H1 (cell line): ENCODE data around the gene RRAGB. TPM values are rescaled to one million over a fixed set of nuclear protein-coding genes. Genes with fewer than 3 reads are reported as not detected.

Experiments
- CHD7 ChIP-seq: fragments of 300-600 bp; sonication (generic); IDR thresholded peaks from 2 replicates; pipeline ENCODE4 v1.7.1; 2012; ENCODE audit warnings: low read length, moderate library complexity, mild to moderate bottlenecking, inconsistent platforms; ENCODE audit not compliant: insufficient replicate concordance
- EP300 ChIP-seq, 2 experiments: IDR thresholded peaks; 1 replicate in 1 of 2; 2 replicates in 1 of 2; pipeline ENCODE4 v1.6.1; 2011 to 2012; ENCODE audit warnings: low read depth in 2 of 2, low read length in 2 of 2, mild to moderate bottlenecking in 2 of 2, borderline replicate concordance in 1 of 2, inconsistent platforms in 1 of 2, moderate library complexity in 1 of 2
- MAFK ChIP-seq: IDR thresholded peaks from 2 replicates; pipeline ENCODE4 v1.6.1; 2012; ENCODE audit warnings: low read depth, mild to moderate bottlenecking, improper control_type of control experiment, low read length
- SAP30 ChIP-seq: fragments of 300-600 bp; sonication (generic); IDR thresholded peaks from 2 replicates; pipeline ENCODE4 v1.7.1; 2012; ENCODE audit warnings: low read length, moderate library complexity, mild to moderate bottlenecking, inconsistent platforms; ENCODE audit not compliant: insufficient read depth, insufficient replicate concordance
- SUZ12 ChIP-seq: fragments of 200-600 bp; sonication (generic); IDR thresholded peaks from 2 replicates; pipeline ENCODE4 v1.6.1; 2012; ENCODE audit warnings: mild to moderate bottlenecking, inconsistent platforms, low read length, moderate library complexity, mixed read lengths
- polyA plus RNA-seq, 7 experiments: library from polyadenylated mRNA; depleted of rRNA in 3 of 7; stranded (reverse) in 5 of 7; unstranded in 2 of 7; fragments of >200 nt in 5 of 7; fragments of 200-250 nt in 2 of 7; gene quantifications; 1 replicate in 5 of 7; 2 replicates in 1 of 7; 4 replicates in 1 of 7; pipeline versions ENCODE4 v1.2.1 to v1.2.3, GENCODE V29; 2011 to 2013; ENCODE audit warnings: missing spikeins in 2 of 7, mixed read lengths in 2 of 7
- total RNA-seq: library from RNA; stranded (reverse); fragmentation: NEBNext Ultra II Directional; extraction: Animal tissue kit (Norgen Biotek cat#: 25700); gene quantifications from 2 replicates; pipeline ENCODE4 v1.2.1, GENCODE V29; 2021

Gene RRAGB
- total and polyA plus RNA-seq, 2 of the 8 experiments (the other 6 are each of a cell fraction or from before 2014, with no cell fraction given): 5.8 to 6.8 TPM

- TF ChIP-seq CHD7 (no peak), SAP30 (no peak), MAFK (no peak), EP300 (IDR thresholded peaks at IDR 0.05; ENCODE audit: borderline replicate concordance in 1 of 2, low read depth in 2 of 2, low read length in 2 of 2) (no peak), SUZ12 (no peak)
Measured at GRCh38 chrX:55778322-55778721, 60.8 kb downstream of the RRAGB start (continued).
